WTC11 (cell line): Measurements from ENCODE around the gene SP7. TPM values are rescaled to one million over a fixed set of nuclear protein-coding genes. Genes with fewer than 3 reads are reported as not detected.
A peak's percentile ranks its signal among the peaks of the same experiment; 100 is the strongest.

Source experiments
- FOXJ3 ChIP-seq: sonication (generic); formaldehyde crosslinking; IDR thresholded peaks from 2 replicates; pipeline ENCODE4 v1.9.0; 2021; ENCODE audit warnings: missing genetic modification reagents, mild to moderate bottlenecking, borderline replicate concordance
- HMGXB4 ChIP-seq: sonication (generic); formaldehyde crosslinking; IDR thresholded peaks from 2 replicates; pipeline ENCODE4 v1.8.1; 2023; ENCODE audit warnings: mild to moderate bottlenecking, moderate library complexity, missing genetic modification reagents
- IRF2 ChIP-seq: sonication (generic); formaldehyde crosslinking; IDR thresholded peaks from 2 replicates; pipeline ENCODE4 v1.8.0; 2022; ENCODE audit warnings: low read depth, missing genetic modification reagents, borderline replicate concordance
- KAT7 ChIP-seq: sonication (generic); formaldehyde crosslinking; IDR thresholded peaks from 2 replicates; pipeline ENCODE4 v1.8.1; 2023; ENCODE audit warnings: missing genetic modification reagents, mild to moderate bottlenecking, borderline replicate concordance
- MYBL2 ChIP-seq: sonication (generic); formaldehyde crosslinking; IDR thresholded peaks from 2 replicates; pipeline ENCODE4 v1.8.1; 2023; ENCODE audit warnings: mild to moderate bottlenecking, moderate library complexity, missing genetic modification reagents
- NFYB ChIP-seq: sonication (generic); formaldehyde crosslinking; conservative IDR thresholded peaks from 2 replicates; pipeline ENCODE4 v1.8.0; 2022; ENCODE audit warnings: low read depth, missing genetic modification reagents
- PRRX2 ChIP-seq: fragments of 250-450 bp; sonication (Bioruptor Pico); IDR thresholded peaks from 2 replicates; pipeline ENCODE4 v1.8.0; 2021; ENCODE audit warnings: mild to moderate bottlenecking
- TEAD4 ChIP-seq: sonication (generic); formaldehyde crosslinking; IDR thresholded peaks from 2 replicates; pipeline ENCODE4 v1.8.0; 2022; ENCODE audit warnings: mild to moderate bottlenecking, missing genetic modification reagents
- ZBTB21 ChIP-seq: sonication (generic); formaldehyde crosslinking; IDR thresholded peaks from 2 replicates; pipeline ENCODE4 v1.8.1; 2023; ENCODE audit warnings: mild to moderate bottlenecking, missing genetic modification reagents, borderline replicate concordance
- ZMAT4 ChIP-seq: fragments of 250-450 bp; sonication (Bioruptor Pico); IDR thresholded peaks from 2 replicates; pipeline ENCODE4 v1.9.0; 2021; ENCODE audit warnings: mild to moderate bottlenecking
- ZNF232 ChIP-seq: sonication (generic); formaldehyde crosslinking; IDR thresholded peaks from 2 replicates; pipeline ENCODE4 v1.8.0; 2022; ENCODE audit warnings: mild to moderate bottlenecking, missing genetic modification reagents
- ZNF281 ChIP-seq: sonication (generic); formaldehyde crosslinking; IDR thresholded peaks from 2 replicates; pipeline ENCODE4 v1.8.0; 2023; ENCODE audit warnings: mild to moderate bottlenecking, missing genetic modification reagents
- total RNA-seq: library from RNA; stranded (reverse); gene quantifications from 3 replicates; pipeline ENCODE4 v1.2.3, GENCODE V29; 2021
- TF ChIP-seq, protein P1 (sequence below): sonication (generic); formaldehyde crosslinking; IDR thresholded peaks from 2 replicates; pipeline ENCODE4 v1.8.0; 2022; ENCODE audit warnings: missing genetic modification reagents
- TF ChIP-seq, protein P2 (sequence below): sonication (generic); formaldehyde crosslinking; IDR thresholded peaks from 2 replicates; pipeline ENCODE4 v1.8.1; 2022; ENCODE audit warnings: missing genetic modification reagents, borderline replicate concordance
- TF ChIP-seq, protein P3 (sequence below): sonication (generic); formaldehyde crosslinking; IDR thresholded peaks from 2 replicates; pipeline ENCODE4 v1.8.0; 2022; ENCODE audit warnings: mild to moderate bottlenecking, missing genetic modification reagents
- TF ChIP-seq, protein P4 (sequence below): sonication (generic); formaldehyde crosslinking; IDR thresholded peaks from 2 replicates; pipeline ENCODE4 v1.8.1; 2022; ENCODE audit warnings: low read depth, missing genetic modification reagents, borderline replicate concordance
- TF ChIP-seq, protein P5 (sequence below): sonication (generic); formaldehyde crosslinking; conservative IDR thresholded peaks from 2 replicates; pipeline ENCODE4 v1.8.1; 2023; ENCODE audit warnings: mild to moderate bottlenecking, low read depth, missing genetic modification reagents, moderate library complexity
- TF ChIP-seq, protein P6 (sequence below): sonication (generic); formaldehyde crosslinking; IDR thresholded peaks from 2 replicates; pipeline ENCODE4 v1.8.1; 2023; ENCODE audit warnings: mild to moderate bottlenecking, missing genetic modification reagents, moderate library complexity
- TF ChIP-seq, protein P7 (sequence below): sonication (generic); formaldehyde crosslinking; IDR thresholded peaks from 2 replicates; pipeline ENCODE4 v1.8.1; 2022; ENCODE audit warnings: mild to moderate bottlenecking, moderate library complexity, missing genetic modification reagents

The SP7 gene
- total RNA-seq, 1 experiment from 2014 or later, result 0.09 TPM

- TF ChIP-seq ZNF281 (0 out of 2 replicates have a peak, but pooled peaks have one; percentile 34), ZNF232 (CRISPR knock-in tag) (peak; percentile 78; the same call in 1 of the 2 replicates), IRF2 (CRISPR knock-in tag) (no peak), HMGXB4 (CRISPR knock-in tag) (peak; percentile 78), NFYB (CRISPR knock-in tag) (no peak), ZBTB21 (CRISPR knock-in tag) (0 out of 2 replicates have a peak, but pooled peaks have one; percentile 28), PRRX2 (CRISPR knock-in tag) (no peak), KAT7 (no peak; the same call in 1 of the 2 replicates), FOXJ3 (CRISPR knock-in tag) (no peak), MYBL2 (CRISPR knock-in tag) (no peak), ZMAT4 (no peak), TEAD4 (CRISPR knock-in tag) (no peak)
- TF ChIP-seq, protein P1, sequence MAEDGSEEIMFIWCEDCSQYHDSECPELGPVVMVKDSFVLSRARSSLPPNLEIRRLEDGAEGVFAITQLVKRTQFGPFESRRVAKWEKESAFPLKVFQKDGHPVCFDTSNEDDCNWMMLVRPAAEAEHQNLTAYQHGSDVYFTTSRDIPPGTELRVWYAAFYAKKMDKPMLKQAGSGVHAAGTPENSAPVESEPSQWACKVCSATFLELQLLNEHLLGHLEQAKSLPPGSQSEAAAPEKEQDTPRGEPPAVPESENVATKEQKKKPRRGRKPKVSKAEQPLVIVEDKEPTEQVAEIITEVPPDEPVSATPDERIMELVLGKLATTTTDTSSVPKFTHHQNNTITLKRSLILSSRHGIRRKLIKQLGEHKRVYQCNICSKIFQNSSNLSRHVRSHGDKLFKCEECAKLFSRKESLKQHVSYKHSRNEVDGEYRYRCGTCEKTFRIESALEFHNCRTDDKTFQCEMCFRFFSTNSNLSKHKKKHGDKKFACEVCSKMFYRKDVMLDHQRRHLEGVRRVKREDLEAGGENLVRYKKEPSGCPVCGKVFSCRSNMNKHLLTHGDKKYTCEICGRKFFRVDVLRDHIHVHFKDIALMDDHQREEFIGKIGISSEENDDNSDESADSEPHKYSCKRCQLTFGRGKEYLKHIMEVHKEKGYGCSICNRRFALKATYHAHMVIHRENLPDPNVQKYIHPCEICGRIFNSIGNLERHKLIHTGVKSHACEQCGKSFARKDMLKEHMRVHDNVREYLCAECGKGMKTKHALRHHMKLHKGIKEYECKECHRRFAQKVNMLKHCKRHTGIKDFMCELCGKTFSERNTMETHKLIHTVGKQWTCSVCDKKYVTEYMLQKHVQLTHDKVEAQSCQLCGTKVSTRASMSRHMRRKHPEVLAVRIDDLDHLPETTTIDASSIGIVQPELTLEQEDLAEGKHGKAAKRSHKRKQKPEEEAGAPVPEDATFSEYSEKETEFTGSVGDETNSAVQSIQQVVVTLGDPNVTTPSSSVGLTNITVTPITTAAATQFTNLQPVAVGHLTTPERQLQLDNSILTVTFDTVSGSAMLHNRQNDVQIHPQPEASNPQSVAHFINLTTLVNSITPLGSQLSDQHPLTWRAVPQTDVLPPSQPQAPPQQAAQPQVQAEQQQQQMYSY (CRISPR knock-in tag), result peak; percentile 55; the same call in 1 of the 2 replicates
- TF ChIP-seq, protein P2, sequence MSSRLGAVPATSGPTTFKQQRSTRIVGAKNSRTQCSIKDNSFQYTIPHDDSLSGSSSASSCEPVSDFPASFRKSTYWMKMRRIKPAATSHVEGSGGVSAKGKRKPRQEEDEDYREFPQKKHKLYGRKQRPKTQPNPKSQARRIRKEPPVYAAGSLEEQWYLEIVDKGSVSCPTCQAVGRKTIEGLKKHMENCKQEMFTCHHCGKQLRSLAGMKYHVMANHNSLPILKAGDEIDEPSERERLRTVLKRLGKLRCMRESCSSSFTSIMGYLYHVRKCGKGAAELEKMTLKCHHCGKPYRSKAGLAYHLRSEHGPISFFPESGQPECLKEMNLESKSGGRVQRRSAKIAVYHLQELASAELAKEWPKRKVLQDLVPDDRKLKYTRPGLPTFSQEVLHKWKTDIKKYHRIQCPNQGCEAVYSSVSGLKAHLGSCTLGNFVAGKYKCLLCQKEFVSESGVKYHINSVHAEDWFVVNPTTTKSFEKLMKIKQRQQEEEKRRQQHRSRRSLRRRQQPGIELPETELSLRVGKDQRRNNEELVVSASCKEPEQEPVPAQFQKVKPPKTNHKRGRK (CRISPR knock-in tag), result no peak
- TF ChIP-seq, protein P3, sequence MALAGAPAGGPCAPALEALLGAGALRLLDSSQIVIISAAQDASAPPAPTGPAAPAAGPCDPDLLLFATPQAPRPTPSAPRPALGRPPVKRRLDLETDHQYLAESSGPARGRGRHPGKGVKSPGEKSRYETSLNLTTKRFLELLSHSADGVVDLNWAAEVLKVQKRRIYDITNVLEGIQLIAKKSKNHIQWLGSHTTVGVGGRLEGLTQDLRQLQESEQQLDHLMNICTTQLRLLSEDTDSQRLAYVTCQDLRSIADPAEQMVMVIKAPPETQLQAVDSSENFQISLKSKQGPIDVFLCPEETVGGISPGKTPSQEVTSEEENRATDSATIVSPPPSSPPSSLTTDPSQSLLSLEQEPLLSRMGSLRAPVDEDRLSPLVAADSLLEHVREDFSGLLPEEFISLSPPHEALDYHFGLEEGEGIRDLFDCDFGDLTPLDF (CRISPR knock-in tag), result 0 out of 2 replicates have a peak, but pooled peaks have one; percentile 22
- TF ChIP-seq, protein P4, sequence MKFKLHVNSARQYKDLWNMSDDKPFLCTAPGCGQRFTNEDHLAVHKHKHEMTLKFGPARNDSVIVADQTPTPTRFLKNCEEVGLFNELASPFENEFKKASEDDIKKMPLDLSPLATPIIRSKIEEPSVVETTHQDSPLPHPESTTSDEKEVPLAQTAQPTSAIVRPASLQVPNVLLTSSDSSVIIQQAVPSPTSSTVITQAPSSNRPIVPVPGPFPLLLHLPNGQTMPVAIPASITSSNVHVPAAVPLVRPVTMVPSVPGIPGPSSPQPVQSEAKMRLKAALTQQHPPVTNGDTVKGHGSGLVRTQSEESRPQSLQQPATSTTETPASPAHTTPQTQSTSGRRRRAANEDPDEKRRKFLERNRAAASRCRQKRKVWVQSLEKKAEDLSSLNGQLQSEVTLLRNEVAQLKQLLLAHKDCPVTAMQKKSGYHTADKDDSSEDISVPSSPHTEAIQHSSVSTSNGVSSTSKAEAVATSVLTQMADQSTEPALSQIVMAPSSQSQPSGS (CRISPR knock-in tag), result no peak
- TF ChIP-seq, protein P5, sequence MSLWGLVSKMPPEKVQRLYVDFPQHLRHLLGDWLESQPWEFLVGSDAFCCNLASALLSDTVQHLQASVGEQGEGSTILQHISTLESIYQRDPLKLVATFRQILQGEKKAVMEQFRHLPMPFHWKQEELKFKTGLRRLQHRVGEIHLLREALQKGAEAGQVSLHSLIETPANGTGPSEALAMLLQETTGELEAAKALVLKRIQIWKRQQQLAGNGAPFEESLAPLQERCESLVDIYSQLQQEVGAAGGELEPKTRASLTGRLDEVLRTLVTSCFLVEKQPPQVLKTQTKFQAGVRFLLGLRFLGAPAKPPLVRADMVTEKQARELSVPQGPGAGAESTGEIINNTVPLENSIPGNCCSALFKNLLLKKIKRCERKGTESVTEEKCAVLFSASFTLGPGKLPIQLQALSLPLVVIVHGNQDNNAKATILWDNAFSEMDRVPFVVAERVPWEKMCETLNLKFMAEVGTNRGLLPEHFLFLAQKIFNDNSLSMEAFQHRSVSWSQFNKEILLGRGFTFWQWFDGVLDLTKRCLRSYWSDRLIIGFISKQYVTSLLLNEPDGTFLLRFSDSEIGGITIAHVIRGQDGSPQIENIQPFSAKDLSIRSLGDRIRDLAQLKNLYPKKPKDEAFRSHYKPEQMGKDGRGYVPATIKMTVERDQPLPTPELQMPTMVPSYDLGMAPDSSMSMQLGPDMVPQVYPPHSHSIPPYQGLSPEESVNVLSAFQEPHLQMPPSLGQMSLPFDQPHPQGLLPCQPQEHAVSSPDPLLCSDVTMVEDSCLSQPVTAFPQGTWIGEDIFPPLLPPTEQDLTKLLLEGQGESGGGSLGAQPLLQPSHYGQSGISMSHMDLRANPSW (CRISPR knock-in tag), result no peak
- TF ChIP-seq, protein P6, sequence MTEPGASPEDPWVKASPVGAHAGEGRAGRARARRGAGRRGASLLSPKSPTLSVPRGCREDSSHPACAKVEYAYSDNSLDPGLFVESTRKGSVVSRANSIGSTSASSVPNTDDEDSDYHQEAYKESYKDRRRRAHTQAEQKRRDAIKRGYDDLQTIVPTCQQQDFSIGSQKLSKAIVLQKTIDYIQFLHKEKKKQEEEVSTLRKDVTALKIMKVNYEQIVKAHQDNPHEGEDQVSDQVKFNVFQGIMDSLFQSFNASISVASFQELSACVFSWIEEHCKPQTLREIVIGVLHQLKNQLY (CRISPR knock-in tag), result no peak
- TF ChIP-seq, protein P7, sequence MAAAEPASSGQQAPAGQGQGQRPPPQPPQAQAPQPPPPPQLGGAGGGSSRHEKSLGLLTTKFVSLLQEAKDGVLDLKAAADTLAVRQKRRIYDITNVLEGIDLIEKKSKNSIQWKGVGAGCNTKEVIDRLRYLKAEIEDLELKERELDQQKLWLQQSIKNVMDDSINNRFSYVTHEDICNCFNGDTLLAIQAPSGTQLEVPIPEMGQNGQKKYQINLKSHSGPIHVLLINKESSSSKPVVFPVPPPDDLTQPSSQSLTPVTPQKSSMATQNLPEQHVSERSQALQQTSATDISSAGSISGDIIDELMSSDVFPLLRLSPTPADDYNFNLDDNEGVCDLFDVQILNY (CRISPR knock-in tag), result peak; percentile 73; the same call in 1 of the 2 replicates
These were observed 11.2 kb downstream of the SP7 start (continued) for GRCh38 chr12:53324779-53325510.
